IPS DF 19.7 (cell line): Measurements from ENCODE around the gene CREB3L2.
"Not testable (repeated sequence)": the region's sequence is repeated elsewhere in the genome, so short reads cannot be mapped to it uniquely, and the experiment has no call there.

Experiments
- DNase-seq: peaks from one replicate; pipeline ENCODE4 v3.0.0-alpha.2; 2013; ENCODE audit warnings: low read depth, low spot score

CREB3L2 gene

DNA sequence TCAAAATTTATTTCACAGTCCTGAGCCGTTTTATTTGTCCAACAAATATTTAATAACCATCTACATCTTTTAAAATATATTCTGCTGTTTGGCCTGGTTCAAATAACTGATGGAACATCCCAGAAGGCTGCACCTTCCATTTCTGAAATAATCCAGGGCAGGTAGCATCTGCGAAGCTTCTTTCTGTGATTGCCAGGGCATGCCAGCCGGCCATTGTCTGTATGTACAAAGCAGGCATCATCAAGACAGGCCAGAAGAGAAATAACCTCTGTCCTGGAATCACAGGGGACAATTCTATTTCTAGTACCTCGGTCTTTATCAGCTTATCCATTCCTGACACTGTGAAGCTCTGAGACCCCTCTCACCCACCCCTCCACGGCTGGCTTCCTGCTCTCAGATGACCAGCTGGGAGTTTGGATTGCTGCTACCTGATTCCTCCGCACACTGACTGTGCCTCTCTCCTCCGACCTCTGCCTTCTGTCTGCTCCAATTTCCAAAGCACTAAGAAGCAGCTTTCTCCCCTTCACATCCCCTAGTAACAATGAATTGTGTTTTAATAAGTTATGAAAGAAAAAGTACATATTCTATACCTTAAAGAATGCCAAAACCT, 163.1 kb downstream of the CREB3L2 start:
- DNase-seq = no peak

GRCh38 chr7:137836541-137836940, 165.3 kb downstream of the CREB3L2 start:
- no peak for DNase-seq

DNA sequence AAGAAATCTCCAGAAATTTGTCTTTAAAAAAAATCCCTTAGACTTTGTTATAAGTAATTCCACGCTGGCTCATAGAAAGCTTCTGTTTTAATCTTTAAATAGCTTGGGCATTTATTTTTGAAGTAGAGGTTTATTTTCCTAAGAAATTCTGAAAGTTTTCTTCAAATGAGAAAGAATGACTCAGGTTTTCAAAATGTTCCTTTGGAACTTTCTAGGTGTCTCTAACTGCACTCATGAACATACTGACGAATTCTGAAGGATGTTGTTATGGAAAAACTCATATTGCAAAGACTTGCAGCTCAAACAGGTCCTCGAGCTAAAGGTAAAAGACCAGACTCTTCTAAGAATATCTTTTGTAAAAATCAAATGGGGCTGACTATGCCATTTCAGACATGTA, 165.8 kb downstream of the CREB3L2 start:
- no peak for DNase-seq

- no peak for DNase-seq
Measured at GRCh38 chr7:137835486-137836112, 166.3 kb downstream of the CREB3L2 start.

DNA sequence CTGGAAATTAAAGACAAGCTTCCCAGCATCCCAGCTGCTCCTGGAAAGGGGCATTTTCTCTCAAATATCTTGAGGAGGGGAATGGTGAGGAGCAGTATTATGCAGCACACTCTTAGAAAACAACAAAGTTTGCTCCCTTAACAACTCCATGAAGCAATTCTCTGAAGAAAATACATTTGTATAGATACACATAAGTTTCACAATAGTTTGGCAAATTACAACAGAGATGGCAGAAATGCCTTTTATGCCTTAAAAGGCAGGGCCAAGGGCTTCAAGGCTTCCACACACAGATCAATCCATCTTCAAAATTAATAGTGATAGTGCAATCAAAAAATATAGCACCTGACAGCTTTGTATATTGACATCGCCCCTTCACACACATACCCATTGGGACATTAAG, 167.3 kb downstream of the CREB3L2 start:
- no peak for DNase-seq

- DNase-seq = not testable (repeated sequence)
Measured at GRCh38 chr7:137832990-137833389, 168.9 kb downstream of the CREB3L2 start.

GRCh38 chr7:137832382-137832781, 169.5 kb downstream of the CREB3L2 start:
- DNase-seq = no peak

- DNase-seq = not testable (repeated sequence)
Measured at GRCh38 chr7:137831555-137831954, 170.3 kb downstream of the CREB3L2 start.

DNA sequence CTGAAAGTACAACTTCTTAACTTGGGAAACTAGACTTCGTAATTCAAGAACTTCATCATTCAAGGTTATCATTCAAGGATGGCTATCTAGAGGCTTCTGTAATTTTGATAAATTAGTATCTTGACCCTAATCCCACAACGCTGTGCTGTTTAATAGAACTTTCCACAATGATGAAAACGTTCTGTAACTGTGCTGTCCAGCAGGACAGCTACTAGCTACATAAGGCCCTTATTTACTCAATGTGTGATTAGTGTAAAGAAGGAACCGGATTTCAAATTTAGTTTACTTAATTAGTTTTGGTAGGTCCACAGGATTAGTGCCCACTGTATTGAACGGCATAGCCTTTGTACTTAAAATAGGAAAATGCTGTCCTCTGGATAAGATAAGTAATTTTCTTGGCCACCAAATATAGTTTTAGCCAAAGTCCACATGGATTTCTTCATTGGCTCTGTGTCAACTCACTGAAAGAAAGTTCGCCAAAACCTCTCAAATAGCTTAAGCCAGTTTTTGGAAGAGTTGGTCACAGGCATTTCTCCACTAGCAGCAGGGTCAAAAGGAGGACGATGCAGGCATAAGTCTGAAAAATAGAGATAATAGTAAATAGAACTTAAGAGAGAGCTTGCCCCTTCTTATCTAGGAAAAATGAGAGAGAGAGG, 172.4 kb downstream of the CREB3L2 start:
- DNase-seq = no peak

GRCh38 chr7:137828456-137828855, 173.4 kb downstream of the CREB3L2 start:
- DNase-seq = no peak

DNA sequence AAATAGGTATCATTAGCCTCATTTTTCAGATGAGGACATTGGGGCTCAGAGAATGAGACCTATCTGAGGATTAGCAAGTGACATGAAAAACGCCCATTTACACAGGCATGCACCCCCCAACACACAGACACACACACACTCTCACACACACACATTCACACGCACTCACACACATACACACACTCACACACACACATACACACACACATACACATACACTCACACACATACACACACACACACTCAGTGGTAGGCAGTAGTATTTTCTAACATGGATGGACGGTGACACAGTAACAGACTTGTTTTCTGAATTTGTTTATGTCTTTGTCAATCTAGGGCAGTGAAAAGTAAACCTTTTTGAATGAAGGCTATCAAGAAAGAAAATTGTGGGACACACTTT, 176.4 kb downstream of the CREB3L2 start:
- no peak for DNase-seq
